Bone marrow (tissue), 2 donors: ENCODE results near the gene ANLN.

Experiments used
- DNase-seq, 2 donors: peaks; one replicate each; lab custom pipeline; 2025; lab: John Stamatoyannopoulos, UW

Gene ANLN, protein sequence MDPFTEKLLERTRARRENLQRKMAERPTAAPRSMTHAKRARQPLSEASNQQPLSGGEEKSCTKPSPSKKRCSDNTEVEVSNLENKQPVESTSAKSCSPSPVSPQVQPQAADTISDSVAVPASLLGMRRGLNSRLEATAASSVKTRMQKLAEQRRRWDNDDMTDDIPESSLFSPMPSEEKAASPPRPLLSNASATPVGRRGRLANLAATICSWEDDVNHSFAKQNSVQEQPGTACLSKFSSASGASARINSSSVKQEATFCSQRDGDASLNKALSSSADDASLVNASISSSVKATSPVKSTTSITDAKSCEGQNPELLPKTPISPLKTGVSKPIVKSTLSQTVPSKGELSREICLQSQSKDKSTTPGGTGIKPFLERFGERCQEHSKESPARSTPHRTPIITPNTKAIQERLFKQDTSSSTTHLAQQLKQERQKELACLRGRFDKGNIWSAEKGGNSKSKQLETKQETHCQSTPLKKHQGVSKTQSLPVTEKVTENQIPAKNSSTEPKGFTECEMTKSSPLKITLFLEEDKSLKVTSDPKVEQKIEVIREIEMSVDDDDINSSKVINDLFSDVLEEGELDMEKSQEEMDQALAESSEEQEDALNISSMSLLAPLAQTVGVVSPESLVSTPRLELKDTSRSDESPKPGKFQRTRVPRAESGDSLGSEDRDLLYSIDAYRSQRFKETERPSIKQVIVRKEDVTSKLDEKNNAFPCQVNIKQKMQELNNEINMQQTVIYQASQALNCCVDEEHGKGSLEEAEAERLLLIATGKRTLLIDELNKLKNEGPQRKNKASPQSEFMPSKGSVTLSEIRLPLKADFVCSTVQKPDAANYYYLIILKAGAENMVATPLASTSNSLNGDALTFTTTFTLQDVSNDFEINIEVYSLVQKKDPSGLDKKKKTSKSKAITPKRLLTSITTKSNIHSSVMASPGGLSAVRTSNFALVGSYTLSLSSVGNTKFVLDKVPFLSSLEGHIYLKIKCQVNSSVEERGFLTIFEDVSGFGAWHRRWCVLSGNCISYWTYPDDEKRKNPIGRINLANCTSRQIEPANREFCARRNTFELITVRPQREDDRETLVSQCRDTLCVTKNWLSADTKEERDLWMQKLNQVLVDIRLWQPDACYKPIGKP

DNA sequence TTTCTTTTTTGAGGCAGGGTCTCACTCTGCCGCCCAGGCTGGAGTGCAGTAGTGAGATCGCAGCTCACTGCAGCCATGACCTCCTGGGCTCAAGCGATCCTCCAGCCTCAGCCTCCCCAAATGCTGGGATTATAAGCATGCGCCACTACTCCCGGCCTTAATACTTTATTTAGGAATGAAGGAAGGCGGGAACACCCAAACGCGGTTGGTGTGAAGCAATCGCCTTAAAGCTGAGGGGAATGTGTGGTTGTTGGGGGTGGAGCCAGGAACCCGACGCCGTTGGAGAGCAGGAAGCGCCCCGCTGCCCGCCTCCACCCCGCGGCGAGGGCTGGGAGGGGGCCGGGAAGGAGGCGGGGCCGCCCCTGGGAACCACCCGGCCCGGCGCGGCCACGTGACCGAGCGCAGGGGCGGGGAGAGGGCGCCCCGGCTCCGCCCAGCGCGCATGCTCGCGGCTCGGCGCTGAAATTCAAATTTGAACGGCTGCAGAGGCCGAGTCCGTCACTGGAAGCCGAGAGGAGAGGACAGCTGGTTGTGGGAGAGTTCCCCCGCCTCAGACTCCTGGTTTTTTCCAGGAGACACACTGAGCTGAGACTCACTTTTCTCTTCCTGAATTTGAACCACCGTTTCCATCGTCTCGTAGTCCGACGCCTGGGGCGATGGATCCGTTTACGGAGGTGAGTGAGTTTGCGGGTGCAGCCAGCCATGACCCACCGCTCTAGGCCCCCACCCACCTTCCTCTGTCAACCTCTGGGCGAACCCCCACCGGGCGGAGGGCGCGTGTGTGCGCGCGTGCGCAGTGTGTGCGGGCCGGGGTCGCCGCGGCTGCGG lies at the start of gene ANLN:
TSS of gene ANLN (plus strand) at position 492 of the 828 bp plus-strand sequence. CDS start at position 657, 165 bp downstream.
- DNase-seq = peak; percentile 62 to 82

DNA sequence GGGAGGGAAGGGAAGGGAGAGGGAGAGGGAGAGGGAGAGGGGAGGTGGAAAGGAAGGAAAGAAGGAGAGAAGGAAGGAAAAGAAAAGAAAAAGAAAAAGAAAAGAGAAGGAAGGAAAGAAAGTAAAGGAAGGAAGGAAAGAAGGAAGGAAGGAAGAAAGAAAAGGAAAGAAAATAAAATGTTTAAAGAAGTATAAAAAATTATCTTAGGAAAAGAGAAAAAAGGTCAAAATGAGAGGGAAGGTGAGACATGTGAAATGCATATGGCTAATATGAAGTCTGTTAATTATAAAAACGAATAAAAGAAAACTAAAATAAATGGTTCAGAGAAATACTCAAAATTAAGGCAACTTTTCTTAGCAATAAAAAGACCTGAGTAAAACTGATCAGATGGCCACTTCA lies 46.1 kb upstream of the ANLN start:
- no peak for DNase-seq

DNA sequence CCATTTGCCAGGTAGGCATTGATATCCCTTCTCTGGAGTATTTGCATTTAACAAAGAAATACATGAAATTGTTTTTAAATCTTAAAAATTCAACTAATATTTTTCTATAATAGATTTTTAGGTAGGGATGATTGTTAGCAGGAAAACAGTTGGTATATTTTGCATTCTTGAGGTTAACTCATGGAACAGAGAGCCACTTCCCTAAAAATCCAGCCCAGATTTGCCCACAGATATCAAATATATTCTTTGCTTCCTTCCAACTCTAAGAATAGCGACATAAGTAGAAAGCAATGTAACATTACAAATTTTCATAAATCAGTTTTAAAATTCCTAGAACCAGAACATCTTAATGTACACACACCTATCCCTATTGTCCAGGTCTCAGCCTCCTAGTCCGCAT lies 45.0 kb upstream of the ANLN start:
- no peak for DNase-seq

DNA sequence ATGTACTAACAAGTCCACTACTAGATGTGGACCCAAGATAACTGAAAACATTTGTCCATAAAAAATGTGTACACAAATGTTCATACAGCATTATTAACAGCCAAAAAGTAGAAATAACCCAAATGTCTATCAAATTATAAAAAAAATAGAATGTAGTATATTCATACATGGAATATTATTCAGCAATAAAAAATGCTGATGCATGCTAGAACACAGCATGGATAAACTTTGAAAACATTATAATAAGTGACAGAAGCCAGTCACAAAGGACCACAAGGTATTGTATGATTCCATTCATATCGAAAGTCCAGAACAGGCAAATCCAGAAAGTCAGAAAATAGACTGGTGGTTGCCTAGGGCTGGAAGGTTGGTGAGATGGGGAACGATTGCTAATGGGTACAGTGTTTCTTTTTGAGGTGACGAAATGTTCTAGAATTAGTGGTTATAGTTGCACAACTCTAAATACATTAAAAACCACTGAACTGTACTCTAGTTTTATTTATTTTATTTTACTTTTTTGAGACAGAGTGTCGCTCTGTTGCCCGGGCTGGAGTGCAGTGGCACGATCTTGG lies 43.3 kb upstream of the ANLN start:
- DNase-seq = no peak

DNA sequence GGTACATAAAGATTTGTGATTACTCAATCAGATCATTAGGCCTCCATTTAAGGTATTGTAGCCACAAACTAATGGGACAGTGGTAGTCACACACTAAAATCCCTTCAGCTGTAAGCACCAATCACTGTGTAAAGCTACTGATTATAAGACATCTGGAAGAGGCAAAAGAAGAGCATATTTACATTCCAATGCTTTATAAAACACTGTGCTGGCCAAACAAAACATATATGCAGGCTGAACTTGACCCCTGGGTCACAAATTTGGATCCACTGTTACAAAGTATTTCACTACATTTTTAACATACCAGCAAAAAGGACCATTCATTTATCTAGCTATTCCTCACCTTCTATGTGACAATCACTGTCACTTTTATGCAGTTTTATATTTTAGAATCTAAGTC lies 41.4 kb upstream of the ANLN start:
- no peak for DNase-seq

DNA sequence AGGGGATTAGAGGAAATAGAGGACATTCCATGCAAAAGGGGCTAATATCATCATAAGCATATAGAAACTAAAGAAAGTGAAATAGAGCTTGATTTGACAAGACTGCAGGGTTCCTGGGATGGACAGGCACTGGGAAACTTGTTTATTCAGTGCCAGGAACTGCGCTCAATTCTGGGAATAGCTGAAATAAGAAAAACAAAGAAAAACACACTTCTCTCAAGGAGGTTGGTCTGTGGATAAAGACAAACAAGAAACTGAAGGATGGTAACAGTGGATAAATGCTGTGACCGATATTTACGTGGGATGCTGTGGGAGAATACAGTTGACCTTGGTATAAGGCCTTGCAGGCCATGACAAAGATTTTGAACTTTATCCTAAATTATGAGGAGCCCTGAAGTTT lies 40.9 kb upstream of the ANLN start:
- no peak for DNase-seq

DNA sequence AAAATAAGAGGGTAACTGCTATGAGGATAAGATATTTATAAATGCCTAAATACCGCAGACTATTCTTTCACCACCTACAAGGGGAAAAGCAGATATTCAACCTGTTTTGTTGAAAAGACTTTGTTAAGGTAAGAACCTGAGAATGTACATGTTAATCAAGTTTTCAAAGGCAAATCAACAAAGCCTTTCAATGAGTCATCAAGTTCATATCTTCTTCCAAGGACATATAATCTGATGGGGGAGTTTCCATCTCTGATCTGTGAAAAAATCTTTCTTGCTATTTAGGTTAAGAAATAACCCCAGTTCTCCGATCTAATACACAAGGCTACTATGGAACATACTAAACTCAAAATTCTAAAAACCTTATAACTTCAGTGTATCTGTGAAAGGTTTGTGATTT lies 40.0 kb upstream of the ANLN start:
- no peak for DNase-seq

DNA sequence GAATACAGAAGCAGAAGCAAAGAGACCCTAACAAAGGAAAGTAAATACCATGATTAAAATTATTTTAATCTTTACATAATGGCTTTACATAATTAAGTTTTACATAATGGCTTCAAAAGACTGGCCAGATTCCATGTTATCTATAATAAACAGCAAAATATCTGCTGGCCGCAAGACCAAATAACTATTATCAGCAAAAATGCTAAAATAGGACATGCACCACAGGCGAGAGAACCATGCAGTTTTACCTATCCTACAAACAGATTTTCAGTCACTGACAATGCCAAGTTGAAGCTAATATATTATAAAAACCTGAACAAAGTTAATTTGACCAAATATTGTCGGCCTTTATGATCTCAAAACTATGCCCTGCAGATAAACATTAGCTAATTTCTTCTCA lies 34.2 kb upstream of the ANLN start:
- no peak for DNase-seq

DNA sequence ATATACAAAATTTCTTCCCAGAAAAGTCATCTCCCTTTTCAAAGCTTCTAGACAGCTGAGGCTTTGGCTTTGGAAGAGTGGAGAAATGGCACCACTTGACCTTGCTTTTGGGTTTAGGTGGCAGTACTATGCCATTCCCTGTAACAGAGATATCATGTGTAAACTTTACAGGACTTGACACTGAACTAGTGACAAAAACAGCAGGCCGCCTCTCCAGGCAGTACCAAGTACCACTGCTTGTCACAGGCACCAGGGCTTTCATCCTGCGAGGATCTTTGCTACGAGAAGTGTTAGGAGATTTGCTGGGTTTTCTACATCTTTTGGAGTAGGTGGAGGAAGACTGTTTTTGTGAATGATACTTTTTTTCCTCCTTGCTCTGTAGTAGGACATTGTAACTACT lies 32.6 kb upstream of the ANLN start:
- no peak for DNase-seq

DNA sequence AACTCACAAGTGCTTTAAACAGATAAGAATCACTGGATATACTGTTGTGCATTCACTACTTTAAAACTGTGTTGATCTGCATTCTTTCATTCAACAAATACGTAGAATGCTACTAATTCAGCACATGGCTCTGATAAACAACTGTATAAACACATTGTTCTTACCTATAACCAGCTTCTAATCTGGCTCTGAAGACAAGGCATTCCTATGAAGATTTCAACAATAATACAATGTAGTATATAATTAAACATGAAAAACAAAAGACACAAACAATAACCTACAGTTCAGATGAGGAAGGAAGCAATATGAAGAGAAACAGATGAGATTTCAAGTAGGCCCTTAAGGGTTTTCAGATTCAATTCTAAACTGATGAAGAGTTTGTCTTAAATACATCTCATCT lies 31.1 kb upstream of the ANLN start:
- no peak for DNase-seq

DNA sequence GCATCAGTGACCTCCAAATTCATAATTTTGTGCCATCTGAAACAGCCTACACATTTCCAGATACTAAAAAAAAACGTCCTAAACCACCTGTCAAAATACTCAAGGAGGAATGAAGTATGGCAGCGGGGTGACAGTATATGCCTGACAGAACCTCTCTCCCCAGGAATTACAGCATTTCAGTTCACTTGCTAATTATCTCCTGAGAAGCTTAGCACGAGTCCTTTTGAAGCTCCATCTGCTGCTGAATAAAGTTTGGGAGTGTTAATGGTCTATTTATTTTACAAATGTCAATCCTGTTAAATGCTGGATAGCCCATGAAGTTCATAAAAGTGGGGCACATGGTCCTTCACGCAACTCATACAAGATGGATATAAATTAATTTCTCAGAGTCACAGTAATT lies 29.4 kb upstream of the ANLN start:
- DNase-seq = no peak

DNA sequence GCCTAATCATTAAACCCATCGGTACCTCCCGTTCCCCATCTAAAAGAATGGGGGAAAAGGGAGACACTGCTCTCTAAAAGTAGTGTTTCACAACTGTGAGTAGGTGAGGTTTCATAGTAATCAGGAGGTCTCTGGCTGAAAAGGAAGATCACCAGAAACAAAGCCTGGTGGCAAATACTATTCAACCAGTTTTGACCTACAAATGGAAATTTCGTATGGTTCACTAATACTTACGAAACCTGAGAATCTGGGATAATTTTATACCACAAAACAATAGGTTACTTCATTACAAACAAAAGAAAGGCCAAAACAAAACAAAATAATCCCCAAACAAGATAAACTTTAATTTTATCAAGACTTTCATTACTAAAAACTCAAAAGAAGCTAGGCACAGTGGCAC lies 28.4 kb upstream of the ANLN start:
- no peak for DNase-seq

DNA sequence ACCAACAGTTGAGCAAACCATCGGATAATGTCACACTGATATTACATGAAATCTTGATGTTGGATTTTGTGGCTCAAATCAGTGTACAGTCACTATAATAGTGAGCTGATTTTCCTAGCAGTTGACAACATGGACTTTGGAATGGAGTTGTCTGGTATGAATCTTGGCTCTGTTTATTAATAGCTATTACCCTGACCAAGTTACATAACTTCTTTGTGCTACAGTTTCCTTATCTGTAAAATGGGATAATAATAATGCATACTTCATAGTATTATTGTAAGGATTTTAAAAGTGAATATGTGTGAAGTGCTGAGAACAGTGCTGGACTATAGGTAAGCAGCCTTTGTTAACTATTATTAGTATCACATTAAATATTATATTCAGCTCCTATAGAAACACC lies 26.1 kb upstream of the ANLN start:
- no peak for DNase-seq

DNA sequence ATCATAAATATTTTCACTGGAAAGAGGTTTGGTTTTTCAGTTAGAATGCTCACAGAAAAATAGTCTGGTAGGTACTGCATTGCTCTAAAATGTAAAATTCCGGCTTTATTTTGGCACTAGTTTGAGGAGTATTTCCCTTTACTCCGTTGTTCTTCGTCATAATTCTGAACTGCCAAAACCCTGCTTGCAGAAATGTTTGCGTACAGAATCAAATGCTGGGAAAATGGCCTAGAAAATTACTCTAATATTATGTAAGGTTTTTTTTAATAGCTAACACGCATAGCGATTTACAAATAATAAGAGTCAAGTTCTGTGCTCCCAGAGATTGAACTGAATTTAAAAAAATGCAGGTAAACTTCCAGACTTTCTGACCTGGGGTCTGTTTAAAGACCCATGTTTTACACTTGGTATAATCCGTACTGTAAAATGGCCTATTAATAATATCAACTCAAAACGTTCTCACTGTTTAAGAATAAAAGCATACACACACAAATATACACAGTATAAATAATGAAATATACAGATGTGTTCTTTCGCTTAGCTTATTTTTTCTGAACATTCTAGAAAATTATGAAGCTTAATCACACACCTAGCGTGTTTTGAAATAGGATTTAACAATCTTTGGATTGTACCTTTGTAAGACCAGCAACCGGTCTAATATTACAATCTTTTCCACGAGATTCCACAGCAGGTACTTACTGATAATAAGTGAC lies 23.5 kb upstream of the ANLN start:
- DNase-seq = no peak

DNA sequence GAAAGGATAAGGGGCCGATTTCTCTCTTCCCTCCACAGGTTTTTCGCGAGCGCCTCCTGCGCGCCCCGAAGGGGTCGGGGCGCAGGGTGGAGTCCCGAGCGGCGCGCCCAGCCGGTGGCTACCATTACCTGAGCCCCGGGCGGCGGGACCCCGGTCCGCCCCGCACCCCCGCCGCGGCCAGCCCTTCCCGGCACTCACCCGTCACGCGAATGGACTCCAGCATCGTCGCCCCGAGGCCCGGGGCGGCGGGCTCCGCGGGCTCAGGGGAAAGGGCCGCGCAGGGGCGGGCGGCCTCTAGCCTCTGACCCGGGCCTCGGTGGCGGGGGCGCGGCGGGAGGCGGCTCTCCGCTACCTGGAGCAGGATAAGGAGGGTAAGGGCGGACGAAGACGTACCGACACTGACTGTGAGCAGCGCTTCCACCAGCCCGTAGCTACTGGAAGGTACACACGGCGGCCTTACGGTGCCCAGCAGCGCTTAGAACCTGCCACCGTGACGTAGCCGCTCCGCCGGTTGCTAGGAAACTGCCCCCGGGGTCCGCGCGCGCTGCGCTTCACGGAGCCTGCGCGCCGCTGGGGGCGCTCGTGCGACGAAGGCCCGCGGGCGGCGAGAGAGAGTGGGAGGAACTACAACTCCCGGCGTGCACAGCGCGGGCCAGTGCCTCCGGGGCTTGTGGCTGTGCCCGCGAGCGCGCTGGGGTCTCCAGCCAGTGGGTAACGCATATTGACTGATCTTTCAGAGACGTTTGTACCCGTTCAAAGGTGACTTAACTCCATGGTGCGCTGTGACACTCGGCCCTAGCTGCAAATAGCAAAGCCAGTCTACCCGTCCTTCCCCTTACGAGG lies 22.7 kb upstream of the ANLN start:
- peak; percentile 61 to 73 for DNase-seq

DNA sequence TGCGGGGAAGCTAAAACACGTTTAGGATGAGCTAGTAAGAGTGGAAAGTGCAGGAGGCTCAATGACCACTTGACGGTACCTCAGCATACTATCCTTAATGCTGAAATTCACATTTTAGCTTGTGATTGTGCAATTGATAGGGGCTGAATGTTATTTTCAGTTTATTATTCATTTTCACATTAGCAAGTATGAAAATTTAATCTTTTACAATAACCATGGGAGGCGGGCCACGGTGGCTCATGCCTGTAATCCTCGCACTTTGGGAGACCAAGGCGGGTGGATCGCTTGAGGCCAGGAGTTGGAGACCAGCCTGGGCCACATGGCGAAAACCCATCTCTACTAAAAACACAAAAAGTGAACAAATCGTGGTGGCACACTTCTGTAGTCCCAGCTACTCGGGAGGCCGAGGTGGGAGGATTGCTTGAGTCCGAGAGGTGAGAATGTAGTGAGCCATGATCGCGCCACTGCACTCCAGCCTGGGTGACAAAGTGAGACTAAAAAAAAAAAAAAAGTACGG lies 22.0 kb upstream of the ANLN start:
- DNase-seq = no peak

DNA sequence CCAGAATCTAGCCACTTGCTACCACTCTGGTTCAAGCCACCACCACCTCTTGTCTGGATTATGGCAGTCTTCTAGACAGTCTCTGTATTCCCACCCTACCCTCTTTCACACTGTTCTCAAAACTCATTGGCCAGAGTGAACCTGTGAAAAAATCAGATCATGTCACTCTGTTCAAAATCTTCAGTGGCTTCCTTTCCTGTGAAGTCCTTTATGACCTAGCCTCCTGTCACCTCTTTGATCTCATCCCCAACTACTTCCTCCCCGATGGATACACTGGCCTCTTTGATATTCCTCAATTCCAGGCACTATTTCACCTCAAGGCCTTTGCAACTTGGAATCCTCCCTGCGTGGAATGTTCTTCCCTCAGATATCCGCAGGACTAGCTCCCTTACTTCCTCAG lies 21.2 kb upstream of the ANLN start:
- DNase-seq = no peak

DNA sequence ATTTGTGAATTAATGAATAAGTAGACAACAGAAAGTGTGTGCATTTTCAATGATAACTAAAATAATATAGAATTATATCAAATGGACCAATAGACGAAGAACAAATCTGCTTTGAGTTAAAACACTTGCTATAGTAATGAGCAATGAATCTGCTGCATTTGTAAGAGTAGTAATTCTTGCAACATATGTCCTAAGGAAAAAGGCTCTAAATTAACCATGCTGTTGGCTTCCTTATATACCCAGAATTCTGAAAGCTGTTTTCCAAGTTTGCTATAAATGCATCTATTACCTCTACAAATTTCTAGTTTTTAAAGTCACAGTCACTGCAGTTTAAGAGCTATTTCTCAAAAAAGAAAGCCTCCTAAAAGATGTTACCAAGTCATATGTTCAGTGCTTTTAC lies 20.5 kb upstream of the ANLN start:
- no peak for DNase-seq

DNA sequence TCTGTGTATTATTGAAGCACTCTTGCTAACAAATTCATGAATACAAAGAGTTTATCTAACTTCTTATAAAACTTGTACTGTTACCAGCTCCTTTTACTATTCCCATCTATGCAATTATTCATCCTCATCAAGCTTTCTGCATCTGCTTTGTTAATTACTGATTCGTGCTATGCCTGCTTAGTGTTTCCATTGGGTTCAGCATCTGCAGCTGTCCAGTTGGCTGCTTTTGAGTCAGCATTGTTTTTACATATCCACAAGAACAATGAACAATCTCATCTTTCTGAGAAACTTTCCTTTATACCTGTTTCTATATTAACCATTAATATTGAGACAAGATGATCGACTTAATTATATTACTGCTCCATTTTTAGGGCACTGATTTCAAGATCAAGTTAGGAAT lies 19.6 kb upstream of the ANLN start:
- DNase-seq = no peak

DNA sequence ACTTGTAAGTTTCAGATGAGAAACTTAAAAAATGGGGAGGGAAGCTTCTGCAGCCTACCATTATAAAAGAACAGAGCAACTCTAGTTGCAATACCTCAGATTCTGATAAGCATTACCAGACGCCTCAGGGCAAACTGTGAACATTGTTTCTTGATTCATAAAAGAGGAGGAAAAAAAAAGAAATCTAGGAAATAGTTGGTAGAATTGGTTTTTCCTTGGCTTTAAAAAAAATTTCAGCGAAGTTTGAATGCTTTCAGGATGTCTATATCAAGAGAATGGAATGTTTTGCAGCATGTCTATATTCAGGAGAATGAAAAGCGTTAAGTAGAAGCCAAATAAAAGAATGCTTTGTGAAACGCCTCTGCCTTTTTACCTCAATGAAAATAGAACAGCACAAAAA lies 17.5 kb upstream of the ANLN start:
- no peak for DNase-seq
